Measurements from ENCODE around the gene ZNF43.
"Not testable (repeated sequence)": the region's sequence is repeated elsewhere in the genome, so short reads cannot be mapped to it uniquely, and the experiment has no call there.

The ZNF43 gene

GRCh38 chr19:21835810-21836444, at the start of gene ZNF43:
Gene ZNF43, minus strand, starts transcription at chr19:21836182. Its CDS starts 144 bp downstream, at chr19:21836038.
- no peak for TF ChIP-seq CTCF (IDR thresholded peaks at IDR 0.05; ENCODE audit: unreplicated experiment in 3 of 3)
- Mint-ChIP-seq H3K4me3 (peak within 1 kb of the TSS; percentile 98 to 99 (median 99)), H3K27me3 (ENCODE audit: low read depth) (no peaks in the 10 kb centered on the region), H3K27ac (peak within 1 kb of the TSS; percentile 97 to 100 (median 100)), H3K36me3 (ENCODE audit: low read depth) (peaks cover 74% of the 10 kb centered on the region), H3K9me3 (peaks cover 30% of the 10 kb centered on the region), H3K4me1 (no peaks in the 10 kb centered on the region)

- not testable (repeated sequence) for H3K27ac Mint-ChIP-seq; H3K27me3 Mint-ChIP-seq (ENCODE audit: low read depth); H3K36me3 Mint-ChIP-seq (ENCODE audit: low read depth); H3K4me1 Mint-ChIP-seq; H3K4me3 Mint-ChIP-seq
- H3K9me3 Mint-ChIP-seq = peaks cover 52% of the 10 kb centered on the region
Measured at GRCh38 chr19:21885516-21885915, 49.5 kb upstream of the ZNF43 start.

- not testable (repeated sequence) for H3K27ac Mint-ChIP-seq; H3K4me1 Mint-ChIP-seq; H3K27me3 Mint-ChIP-seq (ENCODE audit: low read depth); H3K36me3 Mint-ChIP-seq (ENCODE audit: low read depth); H3K4me3 Mint-ChIP-seq
- peaks cover 56% of the 10 kb centered on the region for H3K9me3 Mint-ChIP-seq
Measured at GRCh38 chr19:21884786-21885185, 48.8 kb upstream of the ZNF43 start.

GRCh38 chr19:21883516-21883915, 47.5 kb upstream of the ZNF43 start:
- peaks cover 53% of the 10 kb centered on the region for H3K9me3 Mint-ChIP-seq
- no peaks in the 10 kb centered on the region for H3K4me1 Mint-ChIP-seq
- no peak overlapping the region for H3K27ac Mint-ChIP-seq
- no peaks in the 10 kb centered on the region for H3K27me3 Mint-ChIP-seq (ENCODE audit: low read depth)
- no peak overlapping the region for H3K4me3 Mint-ChIP-seq
- no peak for TF ChIP-seq CTCF (IDR thresholded peaks at IDR 0.05; ENCODE audit: unreplicated experiment in 3 of 3)
- H3K36me3 Mint-ChIP-seq (ENCODE audit: low read depth) = no peaks in the 10 kb centered on the region

GRCh38 chr19:21880761-21881160, 44.8 kb upstream of the ZNF43 start:
- not testable (repeated sequence) for H3K27ac Mint-ChIP-seq; H3K27me3 Mint-ChIP-seq (ENCODE audit: low read depth); H3K4me3 Mint-ChIP-seq; H3K4me1 Mint-ChIP-seq; H3K36me3 Mint-ChIP-seq (ENCODE audit: low read depth)
- peaks cover 55% of the 10 kb centered on the region for H3K9me3 Mint-ChIP-seq

GRCh38 chr19:21878646-21879045, 42.7 kb upstream of the ZNF43 start:
- no peak overlapping the region for H3K27ac Mint-ChIP-seq
- H3K36me3 Mint-ChIP-seq (ENCODE audit: low read depth) = no peaks in the 10 kb centered on the region
- no peak for TF ChIP-seq CTCF (IDR thresholded peaks at IDR 0.05; ENCODE audit: unreplicated experiment in 3 of 3)
- H3K4me3 Mint-ChIP-seq = no peak overlapping the region
- H3K27me3 Mint-ChIP-seq (ENCODE audit: low read depth) = no peaks in the 10 kb centered on the region
- peaks cover 51% of the 10 kb centered on the region for H3K9me3 Mint-ChIP-seq
- H3K4me1 Mint-ChIP-seq = no peaks in the 10 kb centered on the region

- H3K36me3 Mint-ChIP-seq (ENCODE audit: low read depth) = no peaks in the 10 kb centered on the region
- H3K4me1 Mint-ChIP-seq = no peaks in the 10 kb centered on the region
- H3K4me3 Mint-ChIP-seq = no peak overlapping the region
- peaks cover 47% of the 10 kb centered on the region for H3K9me3 Mint-ChIP-seq
- TF ChIP-seq CTCF (IDR thresholded peaks at IDR 0.05; ENCODE audit: unreplicated experiment in 3 of 3) = no peak
- no peak overlapping the region for H3K27ac Mint-ChIP-seq
- H3K27me3 Mint-ChIP-seq (ENCODE audit: low read depth) = no peaks in the 10 kb centered on the region
Measured at GRCh38 chr19:21877976-21878375, 42.0 kb upstream of the ZNF43 start.

GRCh38 chr19:21876608-21877007, 40.6 kb upstream of the ZNF43 start:
- peaks cover 46% of the 10 kb centered on the region for H3K9me3 Mint-ChIP-seq
- not testable (repeated sequence) for H3K36me3 Mint-ChIP-seq (ENCODE audit: low read depth); H3K27ac Mint-ChIP-seq; H3K4me3 Mint-ChIP-seq; H3K27me3 Mint-ChIP-seq (ENCODE audit: low read depth); H3K4me1 Mint-ChIP-seq
